Neuronal stem cell (in vitro differentiated cells): ENCODE data around the gene BPIFB2.

Experiments
- DNase-seq: peaks from one replicate; pipeline ENCODE4 v3.0.0-alpha.2; 2013; ENCODE audit warnings: low spot score
- H2AFZ ChIP-seq: one replicate; pipeline ENCODE4 v1.6.1; 2013; ENCODE audit warnings: mild to moderate bottlenecking, low read length, inconsistent platforms
- H2AK5ac ChIP-seq: 2 replicates; pipeline ENCODE4 v1.6.1; 2013; ENCODE audit warnings: low read depth, mild to moderate bottlenecking, inconsistent platforms, low read length, moderate library complexity, mixed read lengths
- H2BK120ac ChIP-seq: 2 replicates; pipeline ENCODE4 v1.6.1; 2013; ENCODE audit warnings: low read depth, mild to moderate bottlenecking, inconsistent platforms, low read length, moderate library complexity, mixed read lengths
- H2BK12ac ChIP-seq: one replicate; pipeline ENCODE4 v1.6.1; 2013; ENCODE audit warnings: low read length, inconsistent platforms
- H2BK15ac ChIP-seq: 2 replicates; pipeline ENCODE4 v1.6.1; 2013; ENCODE audit warnings: mild to moderate bottlenecking, low read length, inconsistent platforms, mixed read lengths
- H2BK5ac ChIP-seq: one replicate; pipeline ENCODE4 v1.6.1; 2013; ENCODE audit warnings: inconsistent platforms, mild to moderate bottlenecking, low read length, moderate library complexity
- H3K14ac ChIP-seq: one replicate; pipeline ENCODE4 v1.6.1; 2013; ENCODE audit warnings: low read length, inconsistent platforms
- H3K18ac ChIP-seq: 2 replicates; pipeline ENCODE4 v1.6.1; 2013; ENCODE audit warnings: low read length, inconsistent platforms
- H3K23ac ChIP-seq: 2 replicates; pipeline ENCODE4 v1.6.1; 2013; ENCODE audit warnings: low read depth, mild to moderate bottlenecking, mixed read lengths, low read length, inconsistent platforms; ENCODE audit not compliant: poor library complexity
- H3K27ac ChIP-seq: replicated peaks from 3 replicates; pipeline ENCODE4 v1.5.1; 2013; ENCODE audit warnings: low read length, inconsistent platforms
- H3K27me3 ChIP-seq, 3 experiments: 2 replicates each; pipeline ENCODE4 v1.6.1; 2013; ENCODE audit warnings: low read length in 3 of 3, mild to moderate bottlenecking in 2 of 3, inconsistent platforms in 1 of 3, low read depth in 1 of 3, mixed read lengths in 1 of 3, moderate library complexity in 1 of 3; ENCODE audit not compliant: control insufficient read depth in 3 of 3, insufficient read depth in 3 of 3
- H3K36me3 ChIP-seq, 2 donors: replicated peaks in 1 of 2; 2 replicates each; pipeline ENCODE4 v1.6.1; 2013; ENCODE audit warnings: low read length in 2 of 2; ENCODE audit not compliant: control insufficient read depth in 2 of 2, insufficient read depth in 2 of 2
- H3K4ac ChIP-seq: 2 replicates; pipeline ENCODE4 v1.6.1; 2013; ENCODE audit warnings: inconsistent platforms, mild to moderate bottlenecking, low read length, moderate library complexity
- H3K4me1 ChIP-seq, 2 donors: 1 replicate in 1 of 2; 2 replicates in 1 of 2; pipeline ENCODE4 v1.6.1; 2013; ENCODE audit warnings: low read length in 2 of 2, low read depth in 1 of 2; ENCODE audit not compliant: control insufficient read depth in 2 of 2, insufficient read depth in 1 of 2
- H3K4me2 ChIP-seq: one replicate; pipeline ENCODE4 v1.6.1; 2013; ENCODE audit warnings: mild to moderate bottlenecking, low read length, inconsistent platforms; ENCODE audit not compliant: insufficient read depth, poor library complexity, severe bottlenecking
- H3K4me3 ChIP-seq, 2 donors: 2 replicates each; pipeline ENCODE4 v1.5.1; 2013; ENCODE audit warnings: low read length in 2 of 2, mild to moderate bottlenecking in 2 of 2, inconsistent platforms in 1 of 2, moderate library complexity in 1 of 2
- H3K79me1 ChIP-seq: one replicate; pipeline ENCODE4 v1.6.1; 2013; ENCODE audit warnings: low read depth, mild to moderate bottlenecking, inconsistent platforms, low read length, moderate library complexity
- H3K9ac ChIP-seq: one replicate; pipeline ENCODE4 v1.6.1; 2013; ENCODE audit warnings: mild to moderate bottlenecking, low read depth, low read length, inconsistent platforms; ENCODE audit not compliant: poor library complexity
- H3K9me3 ChIP-seq, 2 donors: replicated peaks in 1 of 2; 2 replicates each; pipeline versions ENCODE3 to v1.6.1; 2013; ENCODE audit warnings: low read length in 2 of 2, mild to moderate bottlenecking in 2 of 2, inconsistent platforms in 1 of 2, low read depth in 1 of 2, mixed read lengths in 1 of 2, moderate library complexity in 1 of 2; ENCODE audit not compliant: control insufficient read depth in 2 of 2, insufficient read depth in 1 of 2
- H4K8ac ChIP-seq: one replicate; pipeline ENCODE4 v1.6.1; 2013; ENCODE audit warnings: low read depth, mild to moderate bottlenecking, inconsistent platforms, low read length, moderate library complexity
- H4K91ac ChIP-seq: one replicate; pipeline ENCODE4 v1.6.1; 2013; ENCODE audit warnings: low read length, low read depth, mild to moderate bottlenecking, inconsistent platforms; ENCODE audit not compliant: poor library complexity
- WGBS, 2 donors: extraction: QIAGEN DNeasy Blood & Tissue Kit; methylation state at CpG; one replicate each; pipeline ENCODE4 v1.1.7; 2013; ENCODE audit warnings: missing lambda C conversion rate in 2 of 2, mixed read lengths in 1 of 2; ENCODE audit not compliant: insufficient read length in 2 of 2, insufficient replicate concordance in 1 of 2; ENCODE audit errors: extremely low coverage in 2 of 2; 5-methylcytosine and 5-hydroxymethylcytosine counted together

Gene BPIFB2

DNA sequence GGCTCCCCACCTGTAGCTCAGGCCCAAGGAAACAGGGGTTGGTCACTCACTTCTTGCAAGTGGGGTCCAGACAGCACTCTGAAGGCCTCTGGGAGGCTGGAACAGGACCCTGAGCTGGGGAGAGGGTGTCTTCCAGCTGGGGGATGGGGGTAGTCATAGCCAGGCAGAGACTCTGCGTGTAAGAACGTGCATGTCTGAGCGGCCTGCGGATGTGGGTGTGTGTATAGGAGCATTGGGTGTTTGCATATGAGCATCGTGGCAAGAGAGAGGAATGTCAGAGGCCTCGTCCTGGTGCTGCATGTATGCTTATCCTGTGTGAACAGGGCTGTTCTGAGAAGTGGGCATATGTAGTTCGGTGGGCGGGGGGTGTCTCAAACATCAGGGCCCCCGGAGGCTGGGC, 58.3 kb downstream of the BPIFB2 start:
- no peak overlapping the region for H3K18ac ChIP-seq
- no peak overlapping the region for H2BK12ac ChIP-seq
- no peak overlapping the region for H2AFZ ChIP-seq
- H2BK5ac ChIP-seq = no peak overlapping the region
- no peak overlapping the region for H2AK5ac ChIP-seq
- no peak overlapping the region for H3K14ac ChIP-seq
- no peak overlapping the region for H2BK15ac ChIP-seq
- H4K8ac ChIP-seq = no peak overlapping the region
- no peak for DNase-seq
- H3K79me1 ChIP-seq = no peaks in the 10 kb centered on the region
- H3K4ac ChIP-seq = no peak overlapping the region
- H3K27me3 ChIP-seq = no peaks in the 10 kb centered on the region
- H3K4me1 ChIP-seq = peaks cover 10 to 11% of the 10 kb centered on the region in 2 donors
- no peak overlapping the region for H3K9ac ChIP-seq
- H3K27ac ChIP-seq = no peak overlapping the region
- no peak overlapping the region for H3K4me2 ChIP-seq
- H3K9me3 ChIP-seq = no peaks in the 10 kb centered on the region
- no peak overlapping the region for H4K91ac ChIP-seq
- no peaks in the 10 kb centered on the region for H3K36me3 ChIP-seq
- H3K23ac ChIP-seq = no peak overlapping the region
- no peak overlapping the region for H3K4me3 ChIP-seq
- WGBS, 2 donors = no CpG with 5 or more reads among the region's 9 CpGs
- no peak overlapping the region for H2BK120ac ChIP-seq

DNA sequence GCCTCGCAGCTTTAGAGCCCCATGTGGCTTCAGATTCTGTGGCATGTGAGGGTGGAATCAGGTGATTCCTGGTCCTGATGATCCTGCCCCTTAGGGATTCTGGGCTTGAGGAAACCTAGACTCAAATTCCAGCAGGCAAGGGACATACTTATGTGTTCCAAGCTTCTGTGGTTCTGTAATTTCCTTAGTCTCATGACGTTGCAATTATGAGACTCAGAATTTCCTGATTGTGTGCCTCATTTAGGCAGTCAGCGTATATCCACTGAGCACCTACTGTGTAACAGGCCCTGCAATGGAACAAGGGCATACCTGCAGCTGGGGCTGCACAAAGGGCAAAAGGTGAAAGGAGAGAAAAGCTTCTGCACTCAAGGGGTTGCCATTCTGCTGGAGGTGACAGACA, 60.3 kb downstream of the BPIFB2 start:
- no peaks in the 10 kb centered on the region for H3K27me3 ChIP-seq
- H2BK12ac ChIP-seq = no peak overlapping the region
- peaks cover under 1 to 3% of the 10 kb centered on the region in 2 donors for H3K4me1 ChIP-seq
- H3K4ac ChIP-seq = no peak overlapping the region
- no peak overlapping the region for H2AK5ac ChIP-seq
- H2BK15ac ChIP-seq = no peak overlapping the region
- H4K91ac ChIP-seq = no peak overlapping the region
- H4K8ac ChIP-seq = no peak overlapping the region
- H2AFZ ChIP-seq = no peak overlapping the region
- no CpG with 5 or more reads among the region's 3 CpGs for WGBS, 2 donors
- H3K4me2 ChIP-seq = no peak overlapping the region
- no peak overlapping the region for H3K9ac ChIP-seq
- no peaks in the 10 kb centered on the region for H3K36me3 ChIP-seq
- H3K79me1 ChIP-seq = no peaks in the 10 kb centered on the region
- DNase-seq = no peak
- H3K9me3 ChIP-seq = no peaks in the 10 kb centered on the region
- H3K18ac ChIP-seq = no peak overlapping the region
- no peak overlapping the region for H3K14ac ChIP-seq
- no peak overlapping the region for H2BK120ac ChIP-seq
- H3K4me3 ChIP-seq = no peak overlapping the region
- no peak overlapping the region for H3K27ac ChIP-seq
- H2BK5ac ChIP-seq = no peak overlapping the region
- no peak overlapping the region for H3K23ac ChIP-seq

GRCh38 chr20:33068251-33068939, 60.9 kb downstream of the BPIFB2 start:
- H2BK5ac ChIP-seq = no peak overlapping the region

DNA sequence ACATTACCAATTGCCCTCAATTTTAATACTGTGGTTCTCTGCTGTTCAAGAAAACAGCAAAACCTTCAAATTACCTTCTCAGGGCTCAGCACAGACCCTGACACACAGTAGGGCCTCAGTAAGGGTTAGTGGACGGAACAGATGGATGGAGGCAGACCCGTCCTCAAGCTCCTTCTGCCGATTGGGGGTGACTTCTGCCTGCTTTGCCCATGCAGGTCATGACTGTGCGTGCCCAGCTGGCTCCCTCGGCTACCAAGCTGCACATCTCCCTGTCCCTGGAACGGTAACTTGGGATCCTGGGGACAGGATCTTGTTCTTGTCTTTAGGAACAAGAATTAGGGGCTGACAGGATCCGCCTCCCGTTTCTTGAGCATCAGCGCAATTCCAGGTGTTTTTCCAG, 62.2 kb downstream of the BPIFB2 start:
- Histone ChIP-seq H3K18ac (peak overlapping the region; percentile 34), H4K8ac (no peak overlapping the region), H3K14ac (no peak overlapping the region), H3K27ac (no peak overlapping the region), H2BK5ac (peak overlapping the region; percentile 83), H3K9me3 (no peaks in the 10 kb centered on the region), H2AFZ (no peak overlapping the region), H3K4me1 (no peaks in the 10 kb centered on the region), H3K23ac (no peak overlapping the region), H3K36me3 (no peaks in the 10 kb centered on the region), H3K27me3 (no peaks in the 10 kb centered on the region), H3K9ac (no peak overlapping the region), H3K4me3 (no peak overlapping the region), H4K91ac (no peak overlapping the region), H2BK12ac (no peak overlapping the region), H3K4ac (no peak overlapping the region), H2BK15ac (no peak overlapping the region), H2BK120ac (no peak overlapping the region), H3K4me2 (no peak overlapping the region), H2AK5ac (no peak overlapping the region), H3K79me1 (no peaks in the 10 kb centered on the region)
- no CpG with 5 or more reads among the region's 9 CpGs for WGBS, 2 donors
- DNase-seq = no peak

More at GRCh38 chr20:33068251-33068939, 60.9 kb downstream of the BPIFB2 start:
- Histone ChIP-seq H3K23ac (no peak overlapping the region), H3K4me3 (no peak overlapping the region), H3K4ac (no peak overlapping the region), H2BK12ac (peak overlapping the region; percentile 48), H3K4me1 (no peaks in the 10 kb centered on the region), H3K14ac (no peak overlapping the region), H2AFZ (no peak overlapping the region), H3K27me3 (no peaks in the 10 kb centered on the region), H2BK15ac (no peak overlapping the region), H3K4me2 (no peak overlapping the region), H3K36me3 (no peaks in the 10 kb centered on the region), H2BK120ac (no peak overlapping the region), H3K18ac (no peak overlapping the region), H3K79me1 (no peaks in the 10 kb centered on the region), H2AK5ac (peak overlapping the region; percentile 76), H4K8ac (peak overlapping the region; percentile 74), H3K27ac (no peak overlapping the region), H3K9me3 (no peaks in the 10 kb centered on the region), H4K91ac (no peak overlapping the region), H3K9ac (no peak overlapping the region)
- DNase-seq = no peak
- WGBS, 2 donors = no CpG with 5 or more reads among the region's 12 CpGs
